ENCODE data around the gene CHCHD10.

The CHCHD10 gene

DNA sequence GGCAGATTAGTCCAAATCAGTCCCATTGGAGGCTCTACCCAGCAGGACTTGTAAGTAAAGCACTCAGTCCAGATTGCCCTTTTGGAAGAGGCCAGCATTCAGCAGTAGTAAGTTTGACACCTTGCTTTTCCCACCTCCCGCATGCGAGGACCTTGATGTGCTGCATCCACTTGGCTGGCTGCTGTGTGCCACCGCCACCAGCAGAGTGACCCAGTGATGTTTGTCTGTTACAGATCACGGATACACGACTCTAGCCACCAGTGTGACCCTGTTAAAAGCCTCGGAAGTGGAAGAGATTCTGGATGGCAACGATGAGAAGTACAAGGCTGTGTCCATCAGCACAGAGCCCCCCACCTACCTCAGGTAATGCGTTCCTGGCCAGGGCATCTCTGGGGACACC is 25.6 kb upstream of the CHCHD10 start:
- H3K27ac Mint-ChIP-seq = no peak overlapping the region
- H3K27me3 Mint-ChIP-seq = no peaks in the 10 kb centered on the region
- intact Hi-C loops (cut with micrococcal nuclease) = no loop called here
- H3K9me3 Mint-ChIP-seq = no peaks in the 10 kb centered on the region
- no peak overlapping the region for H3K4me3 Mint-ChIP-seq
- H3K36me3 Mint-ChIP-seq (ENCODE audit: low read depth) = peaks cover 77% of the 10 kb centered on the region
- peaks cover 7% of the 10 kb centered on the region for H3K4me1 Mint-ChIP-seq (ENCODE audit: low read depth)

DNA sequence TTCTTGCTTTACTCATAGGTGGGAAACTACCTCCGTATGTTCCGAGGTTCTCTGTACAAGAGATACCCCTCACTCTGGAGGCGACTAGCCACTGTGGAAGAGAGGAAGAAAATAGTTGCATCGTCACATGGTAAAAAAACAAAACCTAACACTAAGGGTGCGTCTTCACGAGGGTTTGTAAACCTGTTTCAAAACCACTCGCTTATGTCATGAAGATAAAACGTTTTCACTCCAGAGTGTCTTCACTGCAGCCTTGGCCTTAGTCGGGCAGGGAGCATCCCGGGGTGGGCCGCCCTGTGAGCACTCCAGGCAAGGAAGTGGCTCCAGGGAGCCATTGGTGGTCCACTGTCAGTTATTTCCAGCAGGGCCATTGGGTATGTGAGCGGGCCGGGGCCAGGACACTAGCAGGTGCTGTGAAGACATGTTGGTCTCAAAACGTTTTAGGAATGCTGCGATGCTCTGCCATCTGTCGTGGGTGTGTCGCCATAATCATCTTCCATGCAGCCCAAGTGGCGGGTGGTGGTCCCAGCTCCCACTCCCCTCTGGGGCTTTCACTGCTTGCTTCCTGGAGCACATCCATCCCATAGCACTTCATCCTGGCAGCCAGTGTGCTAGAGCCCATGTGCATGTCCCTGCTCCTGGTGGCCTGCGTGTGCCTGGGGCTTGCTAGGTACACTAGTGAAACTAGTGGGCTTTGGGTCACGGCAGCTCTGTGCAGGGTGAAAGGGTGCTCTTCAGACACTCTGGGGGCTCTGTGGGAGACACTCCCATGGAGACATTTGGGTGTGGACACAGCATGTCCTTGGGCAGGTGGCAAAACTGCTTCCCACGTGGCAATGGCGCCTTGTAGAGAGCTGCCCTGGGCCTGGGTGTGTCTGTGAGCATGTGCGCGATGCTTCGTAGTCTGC is 24.2 kb upstream of the CHCHD10 start:
- Mint-ChIP-seq H3K36me3 (ENCODE audit: low read depth) (peaks cover 64% of the 10 kb centered on the region), H3K27me3 (no peaks in the 10 kb centered on the region), H3K9me3 (no peaks in the 10 kb centered on the region), H3K4me3 (no peak overlapping the region), H3K27ac (no peak overlapping the region), H3K4me1 (ENCODE audit: low read depth) (peaks cover 16% of the 10 kb centered on the region)
- intact Hi-C loops (cut with micrococcal nuclease) = no loop called here

DNA sequence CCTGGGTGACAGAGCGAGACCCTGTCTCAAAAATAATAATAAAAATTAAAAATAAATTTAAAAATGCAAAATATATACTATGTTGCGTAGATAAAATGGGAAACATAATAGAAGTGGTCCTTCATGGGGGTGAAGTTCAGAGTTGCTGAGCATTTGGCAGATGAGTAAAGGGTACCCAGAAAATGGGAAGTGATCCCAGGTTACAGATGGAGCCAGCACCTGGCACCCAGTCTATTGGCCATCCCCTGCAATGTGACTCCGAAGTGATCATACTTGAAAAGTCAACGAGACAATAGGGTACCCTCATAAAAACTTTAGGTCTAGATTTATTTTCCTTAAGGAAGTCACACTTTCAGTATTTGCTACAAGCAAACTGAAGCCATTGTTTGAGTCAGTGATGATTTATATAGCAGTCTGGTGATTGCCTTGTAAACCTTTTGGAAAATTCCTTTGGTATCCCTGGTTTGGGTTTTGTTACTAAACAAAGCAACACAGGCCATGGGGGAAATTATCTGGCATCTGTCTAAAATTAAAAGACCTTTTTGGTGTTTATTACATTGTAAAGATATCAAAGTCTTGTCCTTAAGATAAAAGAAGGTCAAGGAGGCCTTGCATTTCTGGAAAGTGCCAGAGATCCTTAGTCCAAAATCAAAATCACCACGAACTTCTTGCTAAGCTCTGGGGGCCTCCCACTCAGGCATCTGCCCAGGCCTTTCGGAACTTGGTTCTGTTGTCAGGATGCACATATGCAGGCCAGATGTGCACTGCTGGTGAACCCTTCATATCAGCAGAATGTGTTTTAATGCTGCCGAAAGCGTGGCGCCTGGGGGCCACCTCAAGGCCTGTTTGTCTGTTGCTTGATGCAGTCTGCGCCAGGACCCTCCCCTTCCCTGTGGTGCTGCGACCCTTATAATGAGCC is 23.3 kb upstream of the CHCHD10 start:
- peaks cover 21% of the 10 kb centered on the region for H3K4me1 Mint-ChIP-seq (ENCODE audit: low read depth)
- H3K27me3 Mint-ChIP-seq = no peaks in the 10 kb centered on the region
- H3K27ac Mint-ChIP-seq = no peak overlapping the region
- no peak overlapping the region for H3K4me3 Mint-ChIP-seq
- H3K36me3 Mint-ChIP-seq (ENCODE audit: low read depth) = peaks cover 55% of the 10 kb centered on the region
- intact Hi-C loops (cut with micrococcal nuclease) = no loop called here
- H3K9me3 Mint-ChIP-seq = no peaks in the 10 kb centered on the region

DNA sequence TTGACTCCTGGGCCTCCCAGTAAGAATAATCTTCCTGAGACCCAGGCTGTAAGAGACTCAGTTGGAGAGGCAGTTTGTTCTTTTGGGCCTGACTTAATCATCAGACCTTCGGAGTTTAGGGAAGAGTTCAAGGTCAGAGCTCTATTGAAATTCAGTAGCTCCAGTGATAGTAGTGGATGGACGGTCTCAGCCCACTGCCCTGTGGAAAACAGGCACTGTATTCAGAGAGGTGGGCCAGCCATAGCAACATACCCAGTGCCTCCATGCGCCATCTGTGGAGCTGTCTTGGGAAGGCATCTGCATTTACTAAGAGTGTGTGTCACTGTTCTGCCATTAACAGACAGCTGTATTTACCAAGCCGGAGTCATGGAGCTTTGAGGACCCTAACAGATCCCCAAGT is 21.9 kb upstream of the CHCHD10 start:
- H3K27ac Mint-ChIP-seq = no peak overlapping the region
- H3K4me1 Mint-ChIP-seq (ENCODE audit: low read depth) = peaks cover 21% of the 10 kb centered on the region
- no peaks in the 10 kb centered on the region for H3K9me3 Mint-ChIP-seq
- no peak overlapping the region for H3K4me3 Mint-ChIP-seq
- peaks cover 40% of the 10 kb centered on the region for H3K36me3 Mint-ChIP-seq (ENCODE audit: low read depth)
- peaks cover under 1% of the 10 kb centered on the region for H3K27me3 Mint-ChIP-seq
- intact Hi-C loops (cut with micrococcal nuclease) = loop anchor here (5.0 to 10.0 kb wide), 2 partner anchors 48 to 125 kb away; partner anchors contain the start of gene DERL3

DNA sequence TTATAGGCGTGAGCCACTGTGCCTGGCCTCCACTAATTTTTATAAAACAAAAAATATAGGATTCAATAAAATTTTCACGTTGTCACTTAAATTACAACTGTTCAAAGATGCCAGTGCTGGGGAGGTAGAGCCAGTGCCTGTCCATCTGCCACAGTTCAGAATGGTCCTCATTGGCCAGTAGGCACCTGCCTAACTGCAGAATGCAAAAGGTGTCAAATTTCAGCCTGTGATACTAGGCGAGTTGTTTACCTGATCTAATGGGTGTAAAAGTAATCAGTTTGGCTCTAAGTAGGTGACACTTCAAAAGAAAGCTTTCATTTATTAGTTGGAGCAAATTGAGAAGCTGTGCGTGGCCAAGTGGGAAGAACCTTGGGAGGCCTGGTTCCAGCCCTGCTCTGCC is 21.3 kb upstream of the CHCHD10 start:
- Mint-ChIP-seq H3K4me1 (ENCODE audit: low read depth) (peaks cover 21% of the 10 kb centered on the region), H3K9me3 (no peaks in the 10 kb centered on the region), H3K27ac (no peak overlapping the region), H3K36me3 (ENCODE audit: low read depth) (peaks cover 35% of the 10 kb centered on the region), H3K27me3 (peaks cover 4% of the 10 kb centered on the region), H3K4me3 (no peak overlapping the region)
- intact Hi-C loops (cut with micrococcal nuclease) = loop anchor here (5.0 to 10.0 kb wide), 2 partner anchors 48 to 126 kb away; partner anchors contain the start of gene DERL3

- intact Hi-C loops (cut with micrococcal nuclease) = loop anchor here (5.0 to 10.0 kb wide), 2 partner anchors 49 to 127 kb away; partner anchors contain the start of gene DERL3
- H3K27me3 Mint-ChIP-seq = peaks cover 4% of the 10 kb centered on the region
- H3K4me3 Mint-ChIP-seq = peak overlapping the region; percentile 77
- H3K27ac Mint-ChIP-seq = peak overlapping the region; percentile 89
- H3K36me3 Mint-ChIP-seq (ENCODE audit: low read depth) = peaks cover 23% of the 10 kb centered on the region
- no peaks in the 10 kb centered on the region for H3K9me3 Mint-ChIP-seq
- H3K4me1 Mint-ChIP-seq (ENCODE audit: low read depth) = peaks cover 21% of the 10 kb centered on the region
Observed at GRCh38 chr22:23787910-23788309, 20.1 kb upstream of the CHCHD10 start.

DNA sequence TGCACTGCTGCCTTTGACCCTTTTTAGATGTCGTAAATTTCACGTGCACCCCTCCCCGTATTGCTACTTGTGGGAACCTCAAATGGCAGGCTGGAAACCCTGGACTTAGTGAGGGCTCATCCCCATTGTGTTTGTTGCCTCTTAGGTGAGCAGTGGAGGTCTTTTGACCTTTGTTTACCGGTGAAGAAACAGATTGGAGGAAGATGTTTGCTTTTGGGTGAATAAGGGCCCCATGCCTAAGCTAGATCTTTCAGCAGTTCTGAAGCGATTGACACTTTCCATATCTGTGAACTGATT is 19.8 kb upstream of the CHCHD10 start:
- peaks cover 4% of the 10 kb centered on the region for H3K27me3 Mint-ChIP-seq
- peaks cover 19% of the 10 kb centered on the region for H3K36me3 Mint-ChIP-seq (ENCODE audit: low read depth)
- intact Hi-C loops (cut with micrococcal nuclease) = loop anchor here (5.0 to 10.0 kb wide), 2 partner anchors 50 to 127 kb away; partner anchors contain the start of gene DERL3

DNA sequence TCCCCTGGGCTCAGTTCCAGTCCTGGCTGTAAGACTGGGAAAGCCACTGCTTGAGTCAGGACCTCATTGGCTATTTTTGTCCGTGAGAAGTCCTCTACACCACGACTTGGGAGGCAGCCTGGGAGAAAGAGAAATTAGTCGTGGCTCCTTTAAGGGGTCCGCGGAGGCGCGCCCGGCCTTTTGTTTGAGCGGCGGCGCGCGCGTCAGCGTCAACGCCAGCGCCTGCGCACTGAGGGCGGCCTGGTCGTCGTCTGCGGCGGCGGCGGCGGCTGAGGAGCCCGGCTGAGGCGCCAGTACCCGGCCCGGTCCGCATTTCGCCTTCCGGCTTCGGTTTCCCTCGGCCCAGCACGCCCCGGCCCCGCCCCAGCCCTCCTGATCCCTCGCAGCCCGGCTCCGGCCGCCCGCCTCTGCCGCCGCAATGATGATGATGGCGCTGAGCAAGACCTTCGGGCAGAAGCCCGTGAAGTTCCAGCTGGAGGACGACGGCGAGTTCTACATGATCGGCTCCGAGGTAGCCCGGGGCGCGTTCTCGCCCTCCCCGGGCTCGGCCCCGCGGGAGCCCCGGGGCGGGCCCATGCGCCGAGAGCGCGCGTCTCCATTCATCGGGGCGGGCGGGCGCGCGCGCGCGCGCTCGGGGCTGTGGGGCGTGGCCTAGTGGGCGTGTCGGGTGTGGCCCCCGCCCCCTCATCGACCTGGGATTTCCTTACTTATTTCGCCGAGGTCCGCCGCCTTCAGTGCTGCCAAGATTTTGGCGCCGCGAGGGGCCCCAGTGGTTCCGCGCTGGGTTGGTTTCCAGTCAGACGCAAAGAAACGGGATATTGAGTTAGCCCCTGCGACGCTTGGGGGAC is 19.2 kb upstream of the CHCHD10 start, which contains the start of gene SMARCB1:
Gene SMARCB1 (plus strand): TSS at position 215 of the 848 bp plus-strand sequence. CDS start 204 bp downstream, at position 419.
- peaks cover 4% of the 10 kb centered on the region for H3K27me3 Mint-ChIP-seq
- peak within 1 kb of the TSS; percentile 77 for H3K4me3 Mint-ChIP-seq
- H3K36me3 Mint-ChIP-seq (ENCODE audit: low read depth) = peaks cover 14% of the 10 kb centered on the region
- no peaks in the 10 kb centered on the region for H3K9me3 Mint-ChIP-seq
- H3K27ac Mint-ChIP-seq = peak within 1 kb of the TSS; percentile 89
- H3K4me1 Mint-ChIP-seq (ENCODE audit: low read depth) = peaks cover 21% of the 10 kb centered on the region
- intact Hi-C loops (cut with micrococcal nuclease) = loop anchor here (5.0 to 10.0 kb wide), 2 partner anchors 50 to 128 kb away; partner anchors contain the start of gene DERL3

More for the DNA sequence above, 19.8 kb upstream of the CHCHD10 start:
- peaks cover 21% of the 10 kb centered on the region for H3K4me1 Mint-ChIP-seq (ENCODE audit: low read depth)
- H3K9me3 Mint-ChIP-seq = no peaks in the 10 kb centered on the region
- peak overlapping the region; percentile 77 for H3K4me3 Mint-ChIP-seq
- peak overlapping the region; percentile 89 for H3K27ac Mint-ChIP-seq

- intact Hi-C loops (cut with micrococcal nuclease) = loop anchor here (5.0 to 10.0 kb wide), 2 partner anchors 51 to 129 kb away; partner anchors contain the start of gene DERL3
Observed at GRCh38 chr22:23786261-23786710, 18.5 kb upstream of the CHCHD10 start.

GRCh38 chr22:23784215-23784732 is 16.5 kb upstream of the CHCHD10 start:
- peaks cover under 1% of the 10 kb centered on the region for H3K36me3 Mint-ChIP-seq (ENCODE audit: low read depth)
- H3K4me1 Mint-ChIP-seq (ENCODE audit: low read depth) = peaks cover 14% of the 10 kb centered on the region
- peaks cover 4% of the 10 kb centered on the region for H3K27me3 Mint-ChIP-seq
- H3K9me3 Mint-ChIP-seq = no peaks in the 10 kb centered on the region
- no peak overlapping the region for H3K4me3 Mint-ChIP-seq
- H3K27ac Mint-ChIP-seq = no peak overlapping the region
- intact Hi-C loops (cut with micrococcal nuclease) = loop anchor here (10.0 kb wide), 1 partner anchor 131 kb away; no protein-coding TSS in a partner anchor

More at GRCh38 chr22:23786261-23786710, 18.5 kb upstream of the CHCHD10 start:
- Mint-ChIP-seq H3K27ac (peak overlapping the region; percentile 89), H3K9me3 (no peaks in the 10 kb centered on the region), H3K36me3 (ENCODE audit: low read depth) (peaks cover 7% of the 10 kb centered on the region), H3K27me3 (peaks cover 4% of the 10 kb centered on the region), H3K4me3 (no peak overlapping the region), H3K4me1 (ENCODE audit: low read depth) (peaks cover 21% of the 10 kb centered on the region)

DNA sequence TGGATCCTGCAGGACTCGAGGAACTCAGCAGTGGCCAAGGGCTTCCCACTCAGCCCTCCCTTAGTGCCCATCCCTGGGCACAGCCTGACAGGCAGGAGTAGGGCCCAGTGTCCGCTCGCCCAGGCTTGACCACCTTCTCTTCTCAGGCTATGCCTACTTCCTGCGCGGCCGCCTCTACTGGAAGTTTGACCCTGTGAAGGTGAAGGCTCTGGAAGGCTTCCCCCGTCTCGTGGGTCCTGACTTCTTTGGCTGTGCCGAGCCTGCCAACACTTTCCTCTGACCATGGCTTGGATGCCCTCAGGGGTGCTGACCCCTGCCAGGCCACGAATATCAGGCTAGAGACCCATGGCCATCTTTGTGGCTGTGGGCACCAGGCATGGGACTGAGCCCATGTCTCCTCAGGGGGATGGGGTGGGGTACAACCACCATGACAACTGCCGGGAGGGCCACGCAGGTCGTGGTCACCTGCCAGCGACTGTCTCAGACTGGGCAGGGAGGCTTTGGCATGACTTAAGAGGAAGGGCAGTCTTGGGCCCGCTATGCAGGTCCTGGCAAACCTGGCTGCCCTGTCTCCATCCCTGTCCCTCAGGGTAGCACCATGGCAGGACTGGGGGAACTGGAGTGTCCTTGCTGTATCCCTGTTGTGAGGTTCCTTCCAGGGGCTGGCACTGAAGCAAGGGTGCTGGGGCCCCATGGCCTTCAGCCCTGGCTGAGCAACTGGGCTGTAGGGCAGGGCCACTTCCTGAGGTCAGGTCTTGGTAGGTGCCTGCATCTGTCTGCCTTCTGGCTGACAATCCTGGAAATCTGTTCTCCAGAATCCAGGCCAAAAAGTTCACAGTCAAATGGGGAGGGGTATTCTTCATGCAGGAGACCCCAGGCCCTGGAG is 15.7 kb upstream of the CHCHD10 start:
- intact Hi-C loops (cut with micrococcal nuclease) = loop anchor here (10.0 kb wide), 1 partner anchor 131 kb away; no protein-coding TSS in a partner anchor
- Mint-ChIP-seq H3K27me3 (peaks cover 4% of the 10 kb centered on the region), H3K36me3 (ENCODE audit: low read depth) (no peaks in the 10 kb centered on the region), H3K27ac (no peak overlapping the region), H3K4me1 (ENCODE audit: low read depth) (peaks cover 14% of the 10 kb centered on the region), H3K9me3 (no peaks in the 10 kb centered on the region), H3K4me3 (no peak overlapping the region)

DNA sequence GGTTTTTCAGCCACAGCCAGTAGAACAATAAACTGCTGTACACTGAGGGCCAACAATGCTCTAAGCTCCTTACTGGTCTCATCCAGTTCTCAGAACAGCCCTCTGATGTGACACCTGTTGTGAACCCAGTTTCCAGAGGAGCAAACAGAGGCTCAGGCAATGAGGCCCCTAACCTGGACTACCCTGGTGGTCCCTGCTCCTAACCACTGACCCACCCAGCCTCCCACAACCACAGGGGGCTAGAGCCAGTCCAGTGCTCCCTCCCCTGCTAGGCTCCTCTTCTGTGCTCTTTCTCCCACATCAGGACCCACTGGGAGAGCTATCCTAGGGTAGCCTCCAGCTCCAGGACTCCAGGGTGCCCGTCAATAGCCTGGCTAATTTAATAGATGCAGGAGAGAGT is 14.9 kb upstream of the CHCHD10 start:
- Mint-ChIP-seq H3K27me3 (peaks cover 4% of the 10 kb centered on the region), H3K4me3 (no peak overlapping the region), H3K27ac (no peak overlapping the region), H3K36me3 (ENCODE audit: low read depth) (no peaks in the 10 kb centered on the region), H3K9me3 (no peaks in the 10 kb centered on the region), H3K4me1 (ENCODE audit: low read depth) (peaks cover 10% of the 10 kb centered on the region)
- intact Hi-C loops (cut with micrococcal nuclease) = loop anchor here (10.0 kb wide), 1 partner anchor 132 kb away; no protein-coding TSS in a partner anchor

Data from dendritic cell treated with granulocyte-macrophage colony-stimulating factor and Interleukin-4, amounts not matched to agents 40 ng/mL and 50 ng/mL, for 4 days (primary cell).